VCaP (cell line): ENCODE data around the gene CLDN8.
A peak's percentile ranks its signal among the peaks of the same experiment; 100 is the strongest.

Experiments used
- H3K27ac ChIP-seq: fragments of 450-650 bp; 2 replicates; pipeline ENCODE4 v1.5.1; 2017
- CTCF ChIP-seq: fragments of 450-650 bp; conservative IDR thresholded peaks from 2 replicates; pipeline ENCODE4 v1.5.1; 2017; ENCODE audit warnings: mild to moderate bottlenecking, moderate library complexity

Gene CLDN8

GRCh38 chr21:30207252-30207579 lies 8.7 kb downstream of the CLDN8 start:
- TF ChIP-seq CTCF: no peak
- no peak overlapping the region for H3K27ac ChIP-seq

DNA sequence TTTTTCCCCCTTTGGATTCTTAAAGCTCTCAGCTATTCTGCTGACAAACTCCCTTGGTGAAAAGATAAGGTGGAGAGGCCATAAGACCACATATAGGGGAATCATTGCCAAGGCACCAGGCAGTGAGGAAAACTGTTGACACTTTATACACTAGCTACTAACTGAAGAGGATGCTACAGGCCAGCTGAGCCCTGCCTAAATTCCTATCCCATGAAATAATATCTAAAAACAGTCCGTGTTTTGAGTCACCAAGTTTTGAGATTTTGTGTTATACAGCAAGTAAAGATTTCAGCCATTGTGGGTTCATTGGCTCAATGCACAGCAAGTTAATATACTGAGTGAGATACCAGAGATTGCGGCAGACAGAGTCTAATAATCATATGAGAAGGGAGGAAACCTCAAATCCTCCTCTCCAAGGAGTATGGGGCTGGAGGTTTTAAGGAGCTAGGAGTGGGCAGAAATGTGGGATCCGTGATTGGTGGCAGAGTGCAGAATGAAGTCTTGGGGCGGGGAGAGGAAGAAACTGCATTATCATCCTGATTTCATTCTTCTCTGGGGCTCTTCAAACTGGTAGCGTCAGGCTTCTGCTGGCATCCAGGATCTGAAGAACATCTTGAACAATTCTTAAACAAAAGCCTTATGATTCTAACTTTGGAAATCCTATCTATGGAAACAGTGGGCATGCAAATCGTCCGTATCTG lies 9.2 kb downstream of the CLDN8 start:
- no peak overlapping the region for H3K27ac ChIP-seq
- TF ChIP-seq CTCF: no peak

DNA sequence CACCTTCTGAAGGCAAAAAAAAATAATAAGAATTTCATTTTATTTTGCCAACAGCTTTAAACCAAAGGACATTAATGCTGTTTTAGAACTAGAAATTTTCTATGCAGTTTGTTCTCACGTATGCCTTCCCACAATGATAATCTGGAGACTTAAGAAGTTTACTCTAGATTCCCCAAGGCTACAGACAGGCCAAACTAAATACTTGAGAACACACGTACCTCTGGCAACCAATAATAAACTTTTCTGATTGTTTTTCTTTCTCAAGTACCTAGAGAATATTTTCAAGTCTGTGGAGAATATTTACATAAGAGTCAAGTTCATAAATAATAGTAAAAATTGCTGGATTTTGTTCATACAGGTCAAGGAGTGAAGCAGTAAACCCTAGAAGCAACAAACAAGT lies 15.9 kb downstream of the CLDN8 start:
- TF ChIP-seq CTCF: no peak
- no peak overlapping the region for H3K27ac ChIP-seq

DNA sequence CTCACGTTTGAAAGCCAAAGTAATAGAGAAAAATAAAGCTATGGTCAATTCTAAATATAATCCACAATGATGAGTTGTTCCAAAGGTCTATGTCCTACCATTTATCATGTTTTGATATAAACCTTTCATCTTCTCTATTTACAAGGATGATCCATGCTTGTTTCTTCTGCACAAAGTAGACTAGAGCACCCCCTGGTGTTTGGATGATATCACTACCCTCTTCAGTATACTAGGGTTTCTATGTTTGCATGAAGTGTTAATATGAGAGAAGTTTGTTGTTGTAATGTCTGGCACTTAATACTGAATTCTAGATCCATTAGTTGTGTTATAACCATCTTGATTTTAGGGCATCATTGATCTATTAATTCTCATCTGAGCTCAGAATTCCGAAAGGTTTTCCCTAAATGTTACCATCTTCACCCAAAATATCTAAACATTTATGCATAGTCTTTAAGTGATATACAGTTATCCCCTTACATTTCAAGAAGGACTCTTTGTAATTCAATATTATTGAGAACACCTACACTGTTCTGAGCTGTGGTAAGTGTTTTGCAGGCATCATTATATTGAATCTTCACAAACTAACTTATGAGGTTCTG lies 21.1 kb downstream of the CLDN8 start:
- H3K27ac ChIP-seq: no peak overlapping the region
- peak; percentile 88 for TF ChIP-seq CTCF

- no peak overlapping the region for H3K27ac ChIP-seq
- no peak for TF ChIP-seq CTCF
Measured at GRCh38 chr21:30193201-30193600, 22.7 kb downstream of the CLDN8 start.

- no peak overlapping the region for H3K27ac ChIP-seq
- no peak for TF ChIP-seq CTCF
Measured at GRCh38 chr21:30190554-30190953, 25.3 kb downstream of the CLDN8 start.

DNA sequence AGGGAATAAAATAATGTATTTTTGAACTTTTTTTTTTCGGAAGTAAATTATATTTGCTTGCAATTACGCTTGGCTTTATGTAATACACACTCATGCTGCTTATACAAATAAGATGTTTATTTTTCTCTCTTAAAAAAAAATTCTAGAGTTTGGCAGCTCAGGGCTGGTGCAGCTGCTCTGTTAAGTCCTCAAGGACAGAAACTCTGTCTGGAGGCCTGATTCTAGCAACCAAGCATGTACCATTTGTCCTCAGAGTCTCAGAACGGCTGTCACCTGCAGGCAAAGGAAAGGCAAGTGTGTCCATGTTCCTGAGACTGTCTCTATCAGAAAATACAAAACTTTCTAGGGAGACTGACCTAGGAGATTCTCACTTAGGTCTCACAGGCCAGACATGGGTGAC lies 26.1 kb downstream of the CLDN8 start:
- 0 out of 2 replicates have a peak overlapping the region, but pooled peaks have one; percentile 2 for H3K27ac ChIP-seq
- no peak for TF ChIP-seq CTCF
